Loucy (cell line): ENCODE data around the gene ARHGAP6.

Source experiments
- CTCF ChIP-seq: fragments of 200-600 bp; sonication (generic); conservative IDR thresholded peaks from 2 replicates; pipeline ENCODE4 v1.5.1; 2014; ENCODE audit warnings: mild to moderate bottlenecking, antibody characterized with exemption, low read length
- EZH2phosphoT487 ChIP-seq: fragments of 200-600 bp; IDR thresholded peaks from 2 replicates; pipeline ENCODE4 v1.6.1; 2018; ENCODE audit warnings: antibody characterized with exemption, mild to moderate bottlenecking, moderate library complexity, borderline replicate concordance

DNA sequence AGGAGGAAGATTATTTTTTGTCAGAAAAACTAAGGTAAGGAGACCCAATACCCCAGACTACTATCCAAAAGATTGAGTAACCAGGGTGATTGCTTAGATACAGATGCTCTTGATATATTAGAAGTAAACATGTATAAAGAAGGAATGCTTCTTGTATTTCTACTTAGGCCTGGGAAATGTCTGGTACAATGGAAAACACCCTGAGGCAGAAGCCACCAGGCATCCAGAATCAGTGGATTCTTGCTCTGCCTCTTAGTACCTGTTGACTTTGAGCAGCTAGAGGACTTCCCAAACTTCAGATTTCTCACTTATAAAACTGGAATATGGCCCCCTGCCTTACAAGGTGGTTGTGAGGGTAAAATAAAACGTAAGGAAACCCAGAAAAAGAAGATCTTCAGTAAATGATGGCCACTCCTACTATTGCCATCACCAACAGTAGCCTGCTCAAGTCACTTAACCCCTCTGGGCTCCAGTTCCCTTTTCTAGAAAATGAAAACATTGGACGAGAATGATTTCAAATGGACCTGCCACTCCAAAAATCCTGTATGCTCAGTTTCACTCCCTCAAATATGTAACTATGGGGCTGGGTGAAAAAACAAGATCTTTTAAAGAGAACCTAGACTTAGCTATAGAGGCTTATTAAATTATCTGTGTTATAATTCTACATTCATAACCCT is 315.9 kb downstream of the ARHGAP6 start:
- TF ChIP-seq CTCF, result no peak
- TF ChIP-seq EZH2phosphoT487, result no peak
